Measurements from ENCODE around the gene EMILIN1.

Gene EMILIN1

DNA sequence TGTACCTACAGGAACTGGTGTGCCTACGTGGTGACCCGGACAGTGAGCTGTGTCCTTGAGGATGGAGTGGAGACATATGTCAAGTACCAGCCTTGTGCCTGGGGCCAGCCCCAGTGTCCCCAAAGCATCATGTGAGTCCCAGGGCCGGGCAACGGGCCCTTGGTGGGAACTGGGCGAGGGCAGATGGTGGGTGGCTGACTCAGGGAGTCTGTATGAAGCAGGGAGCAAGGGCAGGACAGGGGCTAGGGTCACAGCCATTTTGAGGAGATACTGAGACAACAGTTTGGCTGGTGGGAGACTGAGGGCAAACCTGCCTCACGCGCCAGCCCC lies 1.7 kb downstream of the EMILIN1 start:
- DNase-seq (ENCODE audit: low read depth in 2 of 2) = no peak

DNA sequence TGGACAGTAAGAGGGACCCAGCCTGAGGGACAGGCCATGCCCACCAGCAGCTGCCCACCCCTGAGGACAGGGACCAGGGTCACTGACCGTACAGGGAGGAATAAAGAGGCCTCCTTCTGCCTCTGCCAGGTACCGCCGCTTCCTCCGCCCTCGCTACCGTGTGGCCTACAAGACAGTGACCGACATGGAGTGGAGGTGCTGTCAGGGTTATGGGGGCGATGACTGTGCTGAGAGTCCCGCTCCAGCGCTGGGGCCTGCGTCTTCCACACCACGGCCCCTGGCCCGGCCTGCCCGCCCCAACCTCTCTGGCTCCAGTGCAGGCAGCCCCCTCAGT lies 2.2 kb downstream of the EMILIN1 start:
- no peak for DNase-seq (ENCODE audit: low read depth in 2 of 2)

DNA sequence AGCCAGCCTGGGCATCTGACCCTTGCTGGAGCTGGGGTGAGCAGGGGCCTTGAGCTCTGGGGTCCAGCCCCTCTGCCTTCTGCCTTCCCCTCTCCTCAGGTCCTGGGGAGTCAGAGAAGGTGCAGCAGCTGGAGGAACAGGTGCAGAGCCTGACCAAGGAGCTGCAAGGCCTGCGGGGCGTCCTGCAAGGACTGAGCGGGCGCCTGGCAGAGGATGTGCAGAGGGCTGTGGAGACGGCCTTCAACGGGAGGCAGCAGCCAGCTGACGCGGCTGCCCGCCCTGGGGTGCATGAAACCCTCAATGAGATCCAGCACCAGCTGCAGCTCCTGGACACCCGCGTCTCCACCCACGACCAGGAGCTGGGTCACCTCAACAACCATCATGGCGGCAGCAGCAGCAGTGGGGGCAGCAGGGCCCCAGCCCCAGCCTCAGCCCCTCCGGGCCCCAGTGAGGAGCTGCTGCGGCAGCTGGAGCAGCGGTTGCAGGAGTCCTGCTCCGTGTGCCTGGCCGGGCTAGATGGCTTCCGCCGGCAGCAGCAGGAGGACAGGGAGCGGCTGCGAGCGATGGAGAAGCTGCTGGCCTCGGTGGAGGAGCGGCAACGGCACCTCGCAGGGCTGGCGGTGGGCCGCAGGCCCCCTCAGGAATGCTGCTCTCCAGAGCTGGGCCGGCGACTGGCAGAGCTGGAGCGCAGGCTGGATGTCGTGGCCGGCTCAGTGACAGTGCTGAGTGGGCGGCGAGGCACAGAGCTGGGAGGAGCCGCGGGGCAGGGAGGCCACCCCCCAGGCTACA lies 3.8 kb downstream of the EMILIN1 start:
- DNase-seq (ENCODE audit: low read depth in 2 of 2) = no peak

DNA sequence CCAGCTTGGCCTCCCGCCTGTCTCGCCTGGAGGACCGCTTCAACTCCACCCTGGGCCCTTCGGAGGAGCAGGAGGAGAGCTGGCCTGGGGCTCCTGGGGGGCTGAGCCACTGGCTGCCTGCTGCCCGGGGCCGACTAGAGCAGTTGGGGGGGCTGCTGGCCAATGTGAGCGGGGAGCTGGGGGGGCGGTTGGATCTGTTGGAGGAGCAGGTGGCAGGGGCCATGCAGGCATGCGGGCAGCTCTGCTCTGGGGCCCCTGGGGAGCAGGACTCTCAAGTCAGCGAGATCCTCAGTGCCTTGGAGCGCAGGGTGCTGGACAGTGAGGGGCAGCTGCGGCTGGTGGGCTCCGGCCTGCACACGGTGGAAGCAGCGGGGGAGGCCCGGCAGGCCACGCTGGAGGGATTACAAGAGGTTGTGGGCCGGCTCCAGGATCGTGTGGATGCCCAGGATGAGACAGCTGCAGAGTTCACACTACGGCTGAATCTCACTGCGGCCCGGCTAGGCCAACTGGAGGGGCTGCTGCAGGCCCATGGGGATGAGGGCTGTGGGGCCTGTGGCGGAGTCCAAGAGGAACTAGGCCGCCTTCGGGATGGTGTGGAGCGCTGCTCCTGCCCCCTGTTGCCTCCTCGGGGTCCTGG lies 4.5 kb downstream of the EMILIN1 start:
- no peak for DNase-seq (ENCODE audit: low read depth in 2 of 2)

DNA sequence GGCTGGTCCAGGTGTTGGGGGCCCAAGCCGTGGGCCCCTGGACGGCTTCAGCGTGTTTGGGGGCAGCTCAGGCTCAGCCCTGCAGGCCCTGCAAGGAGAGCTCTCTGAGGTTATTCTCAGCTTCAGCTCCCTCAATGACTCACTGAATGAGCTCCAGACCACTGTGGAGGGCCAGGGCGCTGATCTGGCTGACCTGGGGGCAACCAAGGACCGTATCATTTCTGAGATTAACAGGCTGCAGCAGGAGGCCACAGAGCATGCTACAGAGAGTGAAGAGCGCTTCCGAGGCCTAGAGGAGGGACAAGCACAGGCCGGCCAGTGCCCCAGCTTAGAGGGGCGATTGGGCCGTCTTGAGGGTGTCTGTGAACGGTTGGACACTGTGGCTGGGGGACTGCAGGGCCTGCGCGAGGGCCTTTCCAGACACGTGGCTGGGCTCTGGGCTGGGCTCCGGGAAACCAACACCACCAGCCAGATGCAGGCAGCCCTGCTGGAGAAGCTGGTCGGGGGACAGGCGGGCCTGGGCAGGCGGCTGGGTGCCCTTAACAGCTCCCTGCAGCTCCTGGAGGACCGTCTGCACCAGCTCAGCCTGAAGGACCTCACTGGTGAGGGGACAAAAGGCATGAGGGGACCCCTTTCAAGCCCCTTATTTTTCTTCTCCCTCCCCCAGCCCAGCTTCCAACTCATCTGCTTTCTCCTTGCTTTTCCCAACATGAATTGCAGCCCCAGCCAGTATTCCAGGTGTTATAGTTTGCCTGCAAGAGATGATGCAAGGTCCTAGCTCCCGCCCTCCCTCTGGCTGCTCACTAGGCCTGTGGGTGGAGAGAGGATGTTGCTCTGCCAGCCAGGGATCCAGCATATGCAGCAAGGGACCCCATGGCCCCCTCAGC lies 5.2 kb downstream of the EMILIN1 start:
- DNase-seq (ENCODE audit: low read depth in 2 of 2) = no peak

DNA sequence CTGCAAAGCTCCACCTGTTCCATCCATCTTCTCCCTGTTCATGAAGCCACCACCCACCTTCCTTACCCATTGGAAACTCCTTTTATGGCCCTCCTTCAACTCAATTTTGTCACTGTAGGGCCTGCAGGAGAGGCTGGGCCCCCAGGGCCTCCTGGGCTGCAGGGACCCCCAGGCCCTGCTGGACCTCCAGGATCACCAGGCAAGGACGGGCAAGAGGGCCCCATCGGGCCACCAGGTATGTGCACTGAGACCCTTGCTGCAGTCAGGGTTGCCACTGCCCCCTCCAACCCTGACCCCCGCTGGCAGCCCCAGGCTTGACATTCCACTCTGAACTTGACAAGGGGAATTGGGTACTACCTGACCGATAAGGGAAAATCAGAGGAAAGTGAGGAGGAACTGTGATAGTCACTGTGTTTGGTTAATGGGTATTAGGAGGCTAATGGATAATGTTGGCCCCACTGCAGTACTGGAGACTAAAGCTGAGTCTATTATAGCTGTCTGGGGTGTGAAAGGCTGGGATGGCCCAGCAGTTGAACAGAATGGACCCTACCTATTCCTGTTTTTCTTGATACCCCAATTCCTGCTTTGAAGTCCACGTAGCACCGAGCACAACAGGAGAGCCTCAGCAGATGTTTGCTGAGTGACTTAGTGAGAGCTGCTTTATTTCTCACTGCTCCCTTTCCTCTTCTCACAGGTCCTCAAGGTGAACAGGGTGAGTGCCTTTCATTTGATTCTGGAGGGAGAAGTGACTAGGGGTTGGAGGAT lies 6.1 kb downstream of the EMILIN1 start:
- no peak for DNase-seq (ENCODE audit: low read depth in 2 of 2)

DNA sequence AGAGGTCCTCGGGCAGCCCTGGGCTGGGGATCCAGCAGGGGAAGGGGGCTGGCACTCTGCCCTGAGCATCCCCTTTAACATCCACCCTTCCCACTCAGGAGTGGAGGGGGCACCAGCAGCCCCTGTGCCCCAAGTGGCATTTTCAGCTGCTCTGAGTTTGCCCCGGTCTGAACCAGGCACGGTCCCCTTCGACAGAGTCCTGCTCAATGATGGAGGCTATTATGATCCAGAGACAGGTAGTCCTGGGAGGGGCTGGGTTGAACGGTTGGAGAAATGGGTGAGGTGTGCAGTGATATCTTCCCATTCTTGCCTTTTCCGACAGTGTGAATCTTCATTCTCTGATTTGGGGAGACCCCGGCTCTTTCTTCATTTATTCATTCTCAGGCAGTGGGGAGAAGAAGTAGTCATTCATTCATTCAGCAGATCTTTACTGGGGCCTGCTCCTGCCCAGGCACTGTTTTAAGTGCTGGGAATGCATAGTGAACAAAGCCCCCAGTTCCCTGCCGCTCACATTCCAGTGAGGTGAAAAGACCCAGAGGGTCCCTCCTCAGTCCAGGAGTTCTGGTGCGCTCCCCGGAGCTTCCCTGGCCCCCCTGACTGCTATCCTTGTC lies 6.8 kb downstream of the EMILIN1 start:
- no peak for DNase-seq (ENCODE audit: low read depth in 2 of 2)

DNA sequence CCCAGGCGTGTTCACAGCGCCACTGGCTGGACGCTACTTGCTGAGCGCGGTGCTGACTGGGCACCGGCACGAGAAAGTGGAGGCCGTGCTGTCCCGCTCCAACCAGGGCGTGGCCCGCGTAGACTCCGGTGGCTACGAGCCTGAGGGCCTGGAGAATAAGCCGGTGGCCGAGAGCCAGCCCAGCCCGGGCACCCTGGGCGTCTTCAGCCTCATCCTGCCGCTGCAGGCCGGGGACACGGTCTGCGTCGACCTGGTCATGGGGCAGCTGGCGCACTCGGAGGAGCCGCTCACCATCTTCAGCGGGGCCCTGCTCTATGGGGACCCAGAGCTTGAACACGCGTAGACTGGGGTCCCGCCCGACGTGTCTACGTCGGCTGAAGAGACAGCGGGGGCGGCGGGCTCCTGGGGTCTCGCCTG lies 7.3 kb downstream of the EMILIN1 start:
- DNase-seq (ENCODE audit: low read depth in 2 of 2) = peak in 1 of 2 donors; percentile 36

DNA sequence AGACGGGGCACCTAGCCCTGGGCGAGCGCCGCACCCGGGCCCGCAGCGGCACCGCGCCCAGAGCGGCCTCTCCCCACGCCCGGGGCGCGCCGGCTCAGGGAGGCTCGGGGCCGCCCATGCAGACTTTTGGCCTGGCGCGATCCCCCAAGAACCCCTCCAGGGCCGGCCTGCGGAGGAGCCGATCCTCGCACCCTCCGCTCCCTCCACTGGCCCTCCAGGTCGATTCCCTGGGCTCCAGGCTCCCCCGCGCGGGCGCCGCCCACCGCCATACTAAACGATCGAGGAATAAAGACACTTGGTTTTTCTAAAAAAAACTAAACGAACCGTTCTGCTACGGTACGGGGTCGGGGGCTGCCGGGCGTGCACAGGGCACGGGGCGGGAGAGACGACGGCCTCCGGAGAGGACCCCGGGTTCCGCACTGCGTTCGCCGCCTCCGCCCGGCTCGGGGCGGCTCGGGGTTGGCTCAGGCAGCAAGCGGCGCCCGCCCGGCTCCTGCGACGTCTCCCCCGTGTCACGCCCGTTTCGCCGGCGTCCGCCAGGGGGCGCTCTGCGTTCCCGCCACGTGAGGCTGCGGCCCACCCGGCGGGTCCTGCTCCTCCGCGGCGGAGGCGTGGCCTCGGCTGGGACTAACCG lies 7.8 kb downstream of the EMILIN1 start:
- peak; percentile 98 to 99 for DNase-seq (ENCODE audit: low read depth in 2 of 2)

DNA sequence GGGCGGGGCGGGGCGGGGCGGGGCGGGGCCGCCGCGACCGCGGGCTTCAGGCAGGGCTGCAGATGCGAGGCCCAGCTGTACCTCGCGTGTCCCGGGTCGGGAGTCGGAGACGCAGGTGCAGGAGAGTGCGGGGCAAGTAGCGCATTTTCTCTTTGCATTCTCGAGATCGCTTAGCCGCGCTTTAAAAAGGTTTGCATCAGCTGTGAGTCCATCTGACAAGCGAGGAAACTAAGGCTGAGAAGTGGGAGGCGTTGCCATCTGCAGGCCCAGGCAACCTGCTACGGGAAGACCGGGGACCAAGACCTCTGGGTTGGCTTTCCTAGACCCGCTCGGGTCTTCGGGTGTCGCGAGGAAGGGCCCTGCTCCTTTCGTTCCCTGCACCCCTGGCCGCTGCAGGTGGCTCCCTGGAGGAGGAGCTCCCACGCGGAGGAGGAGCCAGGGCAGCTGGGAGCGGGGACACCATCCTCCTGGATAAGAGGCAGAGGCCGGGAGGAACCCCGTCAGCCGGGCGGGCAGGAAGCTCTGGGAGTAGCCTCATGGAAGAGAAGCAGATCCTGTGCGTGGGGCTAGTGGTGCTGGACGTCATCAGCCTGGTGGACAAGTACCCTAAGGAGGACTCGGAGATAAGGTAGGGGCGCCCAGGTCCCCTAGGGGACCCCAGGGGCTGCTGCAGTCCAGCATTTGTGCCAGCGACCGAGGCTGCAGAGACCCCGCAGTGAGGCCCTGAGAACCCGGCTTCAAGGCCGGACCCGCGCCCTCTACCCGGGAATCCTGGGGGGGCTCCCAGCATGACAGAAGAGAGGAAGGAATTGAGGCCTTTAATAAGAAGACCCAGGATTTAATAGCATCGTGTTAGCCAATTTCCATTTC lies 8.5 kb downstream of the EMILIN1 start, which contains the start of gene KHK:
TSS of gene KHK (plus strand) at position 49 of the 870 bp plus-strand sequence. CDS start at position 537, 488 bp downstream.
- no peak for DNase-seq (ENCODE audit: low read depth in 2 of 2)

DNA sequence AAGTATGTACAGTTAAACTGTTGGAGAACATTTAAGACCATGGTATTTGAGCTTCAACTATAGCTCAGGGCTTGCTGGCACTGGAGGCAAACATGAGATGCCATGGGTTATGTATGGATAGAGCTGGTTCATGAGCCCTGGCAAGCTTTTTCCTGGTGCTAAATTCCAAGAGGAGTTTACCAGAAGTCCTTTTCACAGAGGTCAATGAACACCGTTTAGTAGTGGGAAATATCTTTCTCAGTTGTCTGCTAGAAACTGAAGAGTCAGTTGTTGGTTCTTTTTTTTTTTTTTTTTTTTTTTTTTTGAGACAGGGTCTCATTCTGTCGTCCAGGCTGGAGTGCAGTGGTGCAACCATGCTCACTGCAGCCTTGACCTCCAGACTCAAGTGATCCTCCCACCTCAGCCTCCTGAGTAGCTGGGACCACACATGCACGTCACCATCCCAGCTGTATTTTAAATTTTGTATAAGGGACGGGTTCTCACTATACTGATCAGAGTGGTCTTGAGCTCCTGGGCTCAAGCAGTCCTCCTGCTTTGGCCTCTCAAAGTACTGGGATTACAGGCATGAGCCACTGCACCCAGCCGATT lies 9.5 kb downstream of the EMILIN1 start:
- DNase-seq (ENCODE audit: low read depth in 2 of 2) = no peak

DNA sequence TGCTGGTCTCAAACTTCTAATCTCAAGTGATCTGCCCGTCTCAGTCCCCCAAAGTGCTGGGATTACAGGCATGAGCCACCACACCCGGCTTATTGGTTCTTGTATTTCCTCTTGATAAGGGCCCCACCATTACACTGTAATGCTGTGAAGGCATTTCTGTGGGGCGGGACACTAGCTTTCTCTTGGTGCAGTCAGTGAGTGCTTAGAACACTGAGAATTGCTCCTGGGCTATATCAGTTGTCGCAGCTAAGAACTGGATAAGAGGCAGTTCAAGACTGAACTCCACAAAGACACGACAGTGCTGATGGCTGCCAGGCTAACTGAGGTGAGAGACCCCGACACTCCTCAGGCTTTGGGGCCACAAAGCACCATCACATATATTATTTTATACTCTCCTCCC lies 10.2 kb downstream of the EMILIN1 start:
- DNase-seq (ENCODE audit: low read depth in 2 of 2) = no peak

DNA sequence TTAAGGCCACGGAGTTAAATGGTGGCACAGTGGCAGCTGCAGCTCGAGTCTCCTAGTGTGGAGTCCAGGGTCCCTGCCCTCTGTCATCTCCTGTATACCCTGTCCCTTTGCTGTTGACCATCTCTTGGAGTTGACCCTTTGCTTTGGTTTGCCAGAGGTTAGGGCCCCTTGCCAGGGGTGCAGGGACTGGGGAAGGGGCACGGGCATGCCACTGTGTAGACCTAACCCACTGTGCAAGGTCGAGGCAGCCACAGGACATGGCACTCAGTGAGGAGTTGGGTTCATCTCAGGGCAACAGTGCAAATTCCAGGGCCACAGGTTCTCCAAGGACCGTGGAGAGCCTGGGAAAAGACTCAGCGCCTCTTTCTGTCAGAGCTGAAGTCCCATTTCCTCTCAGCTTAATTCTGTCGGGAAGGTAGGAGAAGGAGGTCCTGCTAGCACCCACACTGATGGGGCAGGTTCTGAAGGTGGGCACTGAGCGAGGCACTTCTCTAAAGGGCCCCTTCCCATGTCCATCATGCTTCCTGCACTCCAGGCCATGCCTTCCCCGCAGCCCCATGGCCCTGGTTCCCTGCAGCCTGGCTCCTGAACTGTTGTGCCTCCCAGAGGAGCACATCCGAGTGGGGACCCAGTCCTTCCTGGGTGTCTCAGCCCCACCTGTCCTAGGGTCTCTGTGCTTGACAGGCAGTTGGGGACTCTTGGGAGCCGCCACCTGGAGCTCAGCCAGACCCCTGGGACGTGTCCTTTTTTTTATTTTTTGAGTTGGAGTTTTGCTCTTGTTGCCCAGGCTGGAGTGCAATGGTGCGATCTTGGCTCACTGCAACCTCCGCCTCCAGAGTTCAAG lies 10.9 kb downstream of the EMILIN1 start:
- no peak for DNase-seq (ENCODE audit: low read depth in 2 of 2)

DNA sequence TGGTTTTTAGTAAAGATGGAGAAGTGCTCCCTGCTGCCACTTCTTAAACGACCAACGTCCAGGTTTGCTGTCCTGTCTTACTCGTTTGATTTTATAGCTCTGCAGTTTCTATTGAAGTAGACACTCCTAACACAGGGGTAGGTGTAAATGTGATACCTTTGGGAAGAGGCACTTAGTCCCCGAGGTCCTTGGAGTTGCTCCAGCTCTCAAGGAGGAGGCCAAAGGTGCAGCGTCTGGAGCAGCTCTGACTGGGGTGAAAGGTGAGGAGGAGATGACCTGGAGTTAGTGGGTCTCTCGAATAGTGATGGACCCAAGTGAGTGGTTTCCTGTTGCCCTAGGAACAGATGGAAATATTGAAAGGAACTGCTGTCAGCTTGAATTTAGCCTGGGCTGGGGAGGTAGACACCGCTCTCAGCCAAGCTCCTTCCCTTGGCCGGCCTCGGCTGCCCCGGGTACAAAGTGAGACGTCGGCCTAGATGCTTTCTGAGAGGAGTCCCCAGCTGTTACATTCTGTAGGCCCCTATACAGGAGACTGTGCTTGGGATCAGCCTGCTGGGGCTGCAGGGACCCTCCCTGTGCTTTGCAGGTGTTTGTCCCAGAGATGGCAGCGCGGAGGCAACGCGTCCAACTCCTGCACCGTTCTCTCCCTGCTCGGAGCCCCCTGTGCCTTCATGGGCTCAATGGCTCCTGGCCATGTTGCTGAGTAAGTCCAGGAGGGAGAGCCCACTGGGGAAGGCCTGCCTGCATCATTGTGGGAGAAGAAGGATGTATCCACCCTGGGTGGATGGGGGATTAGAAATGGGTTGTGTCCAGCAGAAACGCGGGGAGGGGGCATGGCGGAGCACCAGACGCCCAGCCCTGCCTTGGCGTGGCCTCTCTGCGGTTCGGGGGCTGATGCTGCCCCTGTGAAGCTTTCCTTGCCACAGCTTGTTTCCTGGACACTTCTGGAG lies 13.6 kb downstream of the EMILIN1 start:
- DNase-seq (ENCODE audit: low read depth in 2 of 2) = no peak

DNA sequence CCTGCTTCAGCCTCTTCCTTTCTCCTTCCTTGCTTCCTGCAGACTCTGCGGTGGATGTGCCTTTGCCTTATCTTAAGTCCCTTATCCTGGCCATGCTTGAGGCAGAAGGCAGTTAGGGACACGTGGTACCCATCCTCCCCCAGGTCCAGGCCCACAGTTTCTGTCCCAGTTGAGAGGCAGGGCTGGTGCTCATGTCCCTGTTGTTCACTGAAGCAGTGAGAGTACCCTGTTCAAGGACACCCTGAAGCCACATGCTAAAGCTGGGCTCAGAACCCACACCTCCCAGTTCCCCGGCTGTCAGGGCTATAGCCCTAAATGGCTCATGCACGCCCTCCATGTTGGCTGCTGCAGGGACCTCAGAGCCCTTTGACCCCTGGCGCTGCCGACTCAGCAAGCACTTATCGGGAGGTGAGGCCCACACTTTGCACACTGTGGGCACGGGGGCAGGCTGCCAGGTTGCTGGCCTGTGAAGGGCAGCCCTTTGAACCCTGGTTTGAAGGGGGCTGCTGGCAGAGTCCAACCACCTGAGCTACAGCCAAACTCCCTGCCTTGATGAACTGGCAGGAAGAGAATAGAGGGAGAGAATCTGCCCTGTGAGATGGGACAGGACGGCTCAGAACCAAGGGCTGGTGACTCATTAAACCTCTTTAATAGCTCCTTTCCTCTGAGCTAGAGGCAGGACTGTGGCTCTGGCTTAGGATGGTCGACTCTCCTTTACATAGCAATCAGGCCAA lies 14.4 kb downstream of the EMILIN1 start:
- no peak for DNase-seq (ENCODE audit: low read depth in 2 of 2)

DNA sequence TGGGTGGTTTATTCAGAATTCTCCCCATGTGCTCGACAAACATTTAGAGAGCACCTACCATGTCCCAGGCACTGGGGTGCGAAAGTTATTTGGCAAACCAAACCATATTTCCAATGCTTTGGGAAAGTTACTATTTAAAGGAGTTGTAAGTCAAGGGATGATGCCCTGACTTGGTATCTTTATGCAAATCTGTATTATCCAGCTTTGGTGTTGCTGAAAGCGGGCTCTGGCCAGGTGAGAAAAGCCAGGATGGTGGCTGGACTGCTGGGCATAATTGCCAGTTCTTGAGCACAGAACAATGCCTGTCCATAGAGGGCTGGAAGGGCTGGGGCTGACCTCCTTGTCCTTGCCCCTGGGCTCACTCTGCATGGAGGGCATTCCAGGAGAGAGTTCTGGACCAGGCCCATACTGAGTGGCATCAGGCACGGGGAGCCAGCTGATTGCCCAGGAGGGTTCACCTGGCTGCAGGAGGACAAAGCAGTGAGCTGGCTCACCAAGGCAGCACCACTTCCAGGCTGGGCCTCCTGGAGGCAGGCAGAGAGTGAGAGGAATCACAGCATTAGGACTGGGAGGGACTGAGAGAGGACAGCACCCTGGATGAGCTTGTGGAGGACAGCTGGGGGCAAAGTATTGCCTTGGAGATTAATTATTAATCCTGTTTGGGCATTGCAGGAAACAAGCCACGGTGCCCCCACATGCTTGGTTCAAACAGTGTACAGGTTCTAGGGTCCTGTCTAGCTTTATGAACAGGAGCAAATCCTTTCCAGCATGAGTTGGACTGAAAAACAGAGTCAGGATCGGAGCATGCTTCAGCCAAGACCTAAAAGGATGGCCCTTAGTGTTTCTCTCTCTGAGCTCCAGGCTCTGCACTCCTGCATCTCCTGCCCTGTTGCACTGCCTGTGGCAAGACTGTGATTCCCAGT lies 15.3 kb downstream of the EMILIN1 start:
- no peak for DNase-seq (ENCODE audit: low read depth in 2 of 2)

All from stimulated activated CD4-positive, alpha-beta T cell treated with anti-CD3 and anti-CD28 coated beads, Interleukin-1b, Interleukin-23, amount 100 ng/mL, for 4 hours (primary cell).